ENCODE data around the gene MAPK11. TPM values are rescaled to one million over a fixed set of nuclear protein-coding genes. Genes with fewer than 3 reads are reported as not detected.

The MAPK11 gene
- total and polyA plus RNA-seq, 2 donors (not counting 1 experiment from before 2014, with no cell fraction given) = 2.6 to 7.6 TPM

DNA sequence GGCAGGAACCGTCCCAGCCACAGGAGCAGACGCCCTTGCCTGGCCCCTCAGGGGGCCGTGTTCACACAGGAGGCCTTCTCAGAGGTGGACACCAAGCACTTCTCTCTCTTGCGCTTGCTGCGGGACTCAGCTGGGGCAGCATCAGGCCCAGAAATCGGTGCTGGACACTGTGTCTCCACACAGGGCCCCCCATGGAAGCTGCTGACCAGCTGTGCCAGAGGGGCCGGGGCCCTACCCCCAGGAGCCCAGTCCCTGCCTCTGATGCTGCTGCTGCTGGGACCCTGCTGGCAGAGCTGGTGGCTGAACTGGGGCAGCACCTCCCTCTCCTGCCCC lies 33.3 kb upstream of the MAPK11 start:
- Histone ChIP-seq H3K4me3 (replicated peaks in 1 of 4; ENCODE audit: control extremely low read depth in 1 of 4, insufficient read depth in 1 of 4, low read depth in 3 of 4, low read length in 4 of 4) (peak overlapping the region in 1 of 4 experiments; percentile 40), H2AFZ (ENCODE audit: low read length) (no peak overlapping the region), H3K27me3 (ENCODE audit: control insufficient read depth, insufficient read depth, low read length) (no peaks in the 10 kb centered on the region), H3K4me1 (ENCODE audit: control insufficient read depth, extremely low read depth, insufficient read depth, low read length) (peaks cover 53% of the 10 kb centered on the region), H4K20me1 (ENCODE audit: control insufficient read depth, extremely low read depth, insufficient read depth, low read length) (peaks cover 2% of the 10 kb centered on the region), H3K79me2 (ENCODE audit: control insufficient read depth, insufficient read depth, low read length) (peaks cover 79% of the 10 kb centered on the region), H3K9me3 (ENCODE audit: control insufficient read depth, insufficient read depth, low read depth, low read length) (no peaks in the 10 kb centered on the region), H3K9ac (ENCODE audit: insufficient read depth, low read length) (no peak overlapping the region), H3K27ac (ENCODE audit: insufficient read depth, low read length) (peak overlapping the region; percentile 27), H3K4me2 (ENCODE audit: extremely low read depth, insufficient read depth, low read length) (no peak overlapping the region), H3K36me3 (ENCODE audit: control insufficient read depth, insufficient read depth, low read length) (peaks cover 13% of the 10 kb centered on the region)
- DNase-seq (ENCODE audit: low read depth in 2 of 2) = no peak
- no peak for TF ChIP-seq EZH2 (IDR thresholded peaks at IDR 0.05; ENCODE audit: low read length, missing control alignments)
- TF ChIP-seq, protein P1, sequence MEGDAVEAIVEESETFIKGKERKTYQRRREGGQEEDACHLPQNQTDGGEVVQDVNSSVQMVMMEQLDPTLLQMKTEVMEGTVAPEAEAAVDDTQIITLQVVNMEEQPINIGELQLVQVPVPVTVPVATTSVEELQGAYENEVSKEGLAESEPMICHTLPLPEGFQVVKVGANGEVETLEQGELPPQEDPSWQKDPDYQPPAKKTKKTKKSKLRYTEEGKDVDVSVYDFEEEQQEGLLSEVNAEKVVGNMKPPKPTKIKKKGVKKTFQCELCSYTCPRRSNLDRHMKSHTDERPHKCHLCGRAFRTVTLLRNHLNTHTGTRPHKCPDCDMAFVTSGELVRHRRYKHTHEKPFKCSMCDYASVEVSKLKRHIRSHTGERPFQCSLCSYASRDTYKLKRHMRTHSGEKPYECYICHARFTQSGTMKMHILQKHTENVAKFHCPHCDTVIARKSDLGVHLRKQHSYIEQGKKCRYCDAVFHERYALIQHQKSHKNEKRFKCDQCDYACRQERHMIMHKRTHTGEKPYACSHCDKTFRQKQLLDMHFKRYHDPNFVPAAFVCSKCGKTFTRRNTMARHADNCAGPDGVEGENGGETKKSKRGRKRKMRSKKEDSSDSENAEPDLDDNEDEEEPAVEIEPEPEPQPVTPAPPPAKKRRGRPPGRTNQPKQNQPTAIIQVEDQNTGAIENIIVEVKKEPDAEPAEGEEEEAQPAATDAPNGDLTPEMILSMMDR (conservative IDR thresholded peaks at IDR 0.05 in 1 of 2, IDR thresholded peaks at IDR 0.05 in 1 of 2; ENCODE audit: low read depth in 1 of 2, low read length in 2 of 2) = no peak

DNA sequence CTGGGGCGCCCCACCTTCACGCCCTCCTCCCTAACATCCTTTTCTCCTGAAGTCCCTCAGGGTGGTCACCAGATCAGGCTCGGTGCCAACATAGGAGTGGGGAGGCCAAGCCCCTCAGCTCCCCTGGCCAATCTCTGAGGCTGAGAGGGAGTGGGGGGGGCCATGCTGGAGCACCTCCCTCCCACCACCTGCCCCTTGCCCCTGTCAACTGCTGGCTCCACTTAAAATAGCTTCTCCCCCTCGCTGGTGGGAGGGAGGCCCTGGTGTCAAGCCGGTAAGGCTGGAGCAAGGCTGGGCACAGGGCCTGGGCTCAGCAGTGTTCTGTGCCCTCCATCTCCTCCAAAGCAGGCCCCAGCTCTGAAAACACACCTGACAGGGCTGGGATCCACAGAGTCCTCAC lies 32.4 kb upstream of the MAPK11 start:
- TF ChIP-seq EZH2 (IDR thresholded peaks at IDR 0.05; ENCODE audit: low read length, missing control alignments) = no peak
- TF ChIP-seq, protein P1 (conservative IDR thresholded peaks at IDR 0.05 in 1 of 2, IDR thresholded peaks at IDR 0.05 in 1 of 2; ENCODE audit: low read depth in 1 of 2, low read length in 2 of 2) = no peak
- no peak for DNase-seq (ENCODE audit: low read depth in 2 of 2)
- peaks cover 49% of the 10 kb centered on the region for H3K4me1 ChIP-seq (ENCODE audit: control insufficient read depth, extremely low read depth, insufficient read depth, low read length)
- H4K20me1 ChIP-seq (ENCODE audit: control insufficient read depth, extremely low read depth, insufficient read depth, low read length) = peaks cover 2% of the 10 kb centered on the region
- no peak overlapping the region for H2AFZ ChIP-seq (ENCODE audit: low read length)
- peak overlapping the region; percentile 56 for H3K27ac ChIP-seq (ENCODE audit: insufficient read depth, low read length)
- H3K4me3 ChIP-seq (replicated peaks in 1 of 4; ENCODE audit: control extremely low read depth in 1 of 4, insufficient read depth in 1 of 4, low read depth in 3 of 4, low read length in 4 of 4) = peak overlapping the region in 1 of 4 experiments; percentile 25
- peaks cover 13% of the 10 kb centered on the region for H3K36me3 ChIP-seq (ENCODE audit: control insufficient read depth, insufficient read depth, low read length)
- no peaks in the 10 kb centered on the region for H3K27me3 ChIP-seq (ENCODE audit: control insufficient read depth, insufficient read depth, low read length)
- H3K9me3 ChIP-seq (ENCODE audit: control insufficient read depth, insufficient read depth, low read depth, low read length) = no peaks in the 10 kb centered on the region
- no peak overlapping the region for H3K9ac ChIP-seq (ENCODE audit: insufficient read depth, low read length)
- peaks cover 88% of the 10 kb centered on the region for H3K79me2 ChIP-seq (ENCODE audit: control insufficient read depth, insufficient read depth, low read length)
- H3K4me2 ChIP-seq (ENCODE audit: extremely low read depth, insufficient read depth, low read length) = peak overlapping the region; percentile 44

DNA sequence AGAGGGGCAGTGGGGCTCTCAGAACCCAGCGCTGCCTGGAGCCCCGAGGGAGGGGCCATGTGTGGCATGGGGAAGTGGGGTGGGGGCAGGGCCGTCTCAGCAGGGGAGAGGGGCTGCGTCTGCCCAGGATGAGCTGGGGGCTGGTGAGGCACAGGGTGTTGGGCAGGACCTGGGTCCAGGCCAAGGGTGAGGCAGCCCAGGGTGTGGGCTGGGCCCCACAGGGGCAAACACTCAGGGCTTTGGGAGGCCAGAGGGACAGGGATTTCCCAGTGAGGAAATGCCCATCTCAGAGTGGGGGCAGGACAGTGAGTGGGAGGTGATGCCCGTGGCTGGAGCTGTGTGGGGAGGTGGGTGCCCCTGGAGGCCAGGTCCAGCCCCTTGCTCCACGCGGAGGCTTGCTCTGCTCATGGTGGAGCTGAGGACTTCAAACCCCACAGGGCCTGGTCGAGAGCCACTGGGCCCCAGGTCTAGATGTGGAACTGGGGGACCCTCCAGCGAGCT lies 31.9 kb upstream of the MAPK11 start:
- TF ChIP-seq EZH2 (IDR thresholded peaks at IDR 0.05; ENCODE audit: low read length, missing control alignments) = no peak
- TF ChIP-seq, protein P1 (conservative IDR thresholded peaks at IDR 0.05 in 1 of 2, IDR thresholded peaks at IDR 0.05 in 1 of 2; ENCODE audit: low read depth in 1 of 2, low read length in 2 of 2) = no peak

More for the DNA sequence above, 31.9 kb upstream of the MAPK11 start:
- Histone ChIP-seq H3K36me3 (ENCODE audit: control insufficient read depth, insufficient read depth, low read length) (peaks cover 13% of the 10 kb centered on the region), H3K4me2 (ENCODE audit: extremely low read depth, insufficient read depth, low read length) (peak overlapping the region; percentile 44), H3K4me1 (ENCODE audit: control insufficient read depth, extremely low read depth, insufficient read depth, low read length) (peaks cover 51% of the 10 kb centered on the region), H3K9me3 (ENCODE audit: control insufficient read depth, insufficient read depth, low read depth, low read length) (no peaks in the 10 kb centered on the region), H3K79me2 (ENCODE audit: control insufficient read depth, insufficient read depth, low read length) (peaks cover 93% of the 10 kb centered on the region), H3K9ac (ENCODE audit: insufficient read depth, low read length) (peak overlapping the region; percentile 7), H3K4me3 (replicated peaks in 1 of 4; ENCODE audit: control extremely low read depth in 1 of 4, insufficient read depth in 1 of 4, low read depth in 3 of 4, low read length in 4 of 4) (peak overlapping the region in 2 of 4 experiments; percentile 7 to 25), H4K20me1 (ENCODE audit: control insufficient read depth, extremely low read depth, insufficient read depth, low read length) (peaks cover 2% of the 10 kb centered on the region), H2AFZ (ENCODE audit: low read length) (no peak overlapping the region), H3K27ac (ENCODE audit: insufficient read depth, low read length) (peak overlapping the region; percentile 56), H3K27me3 (ENCODE audit: control insufficient read depth, insufficient read depth, low read length) (no peaks in the 10 kb centered on the region)
- DNase-seq (ENCODE audit: low read depth in 2 of 2) = peak in 1 of 2 donors; percentile 28

Data from fibroblast of lung (primary cell).